H9 (cell line): ENCODE results near the gene CYP19A1. TPM values are rescaled to one million over a fixed set of nuclear protein-coding genes. Genes with fewer than 3 reads are reported as not detected.
A peak's percentile ranks its signal among the peaks of the same experiment; 100 is the strongest.

ENCODE experiments used
- DNase-seq: peaks from one replicate; pipeline ENCODE4 v3.0.0-alpha.2; 2017
- H2AFZ ChIP-seq: one replicate; pipeline ENCODE4 v1.6.1; 2013; ENCODE audit warnings: mild to moderate bottlenecking, low read length, control low read depth, moderate library complexity
- H2AK5ac ChIP-seq: 2 replicates; pipeline ENCODE4 v1.6.1; 2013; ENCODE audit warnings: low read length, control low read depth, mixed read lengths; ENCODE audit not compliant: insufficient read length
- H2BK120ac ChIP-seq: one replicate; pipeline ENCODE4 v1.6.1; 2013; ENCODE audit warnings: low read depth, mild to moderate bottlenecking, low read length, control low read depth, inconsistent platforms; ENCODE audit not compliant: poor library complexity, severe bottlenecking
- H2BK12ac ChIP-seq: 2 replicates; pipeline ENCODE4 v1.6.1; 2013; ENCODE audit warnings: low read length, control low read depth, mixed read lengths, low read depth; ENCODE audit not compliant: insufficient read length
- H2BK15ac ChIP-seq: 2 replicates; pipeline ENCODE4 v1.6.1; 2013; ENCODE audit warnings: low read depth, low read length, control low read depth
- H2BK20ac ChIP-seq: one replicate; pipeline ENCODE4 v1.6.1; 2013; ENCODE audit warnings: low read depth, mild to moderate bottlenecking, low read length, control low read depth, inconsistent platforms; ENCODE audit not compliant: poor library complexity, severe bottlenecking
- H2BK5ac ChIP-seq: 2 replicates; pipeline ENCODE4 v1.6.1; 2013; ENCODE audit warnings: low read length, control low read depth, mixed read lengths; ENCODE audit not compliant: insufficient read length
- H3K14ac ChIP-seq: 2 replicates; pipeline ENCODE4 v1.6.1; 2013; ENCODE audit warnings: low read length, control low read depth; ENCODE audit not compliant: insufficient read depth
- H3K18ac ChIP-seq: 2 replicates; pipeline ENCODE4 v1.6.1; 2013; ENCODE audit warnings: low read depth, mild to moderate bottlenecking, mixed read lengths, low read length, control low read depth; ENCODE audit not compliant: insufficient read length
- H3K23ac ChIP-seq: 2 replicates; pipeline ENCODE4 v1.6.1; 2013; ENCODE audit warnings: low read length, control low read depth, mixed read lengths, low read depth; ENCODE audit not compliant: insufficient read length
- H3K23me2 ChIP-seq: 2 replicates; pipeline ENCODE4 v1.6.1; 2013; ENCODE audit warnings: low read depth, mild to moderate bottlenecking, mixed read lengths, low read length, control low read depth; ENCODE audit not compliant: insufficient read length, poor library complexity, severe bottlenecking
- H3K27ac ChIP-seq: 2 replicates; pipeline ENCODE4 v1.5.1; 2013; ENCODE audit warnings: low read length, control low read depth, mixed read lengths, low read depth; ENCODE audit not compliant: insufficient read length
- H3K27me3 ChIP-seq: 2 replicates; pipeline ENCODE4 v1.6.1; 2013; ENCODE audit warnings: low read length, control low read depth, inconsistent platforms; ENCODE audit not compliant: insufficient read depth
- H3K4ac ChIP-seq: 2 replicates; pipeline ENCODE4 v1.6.1; 2013; ENCODE audit warnings: low read depth, mild to moderate bottlenecking, control low read depth, inconsistent platforms, low read length, moderate library complexity
- H3K4me1 ChIP-seq: 2 replicates; pipeline ENCODE4 v1.6.1; 2013; ENCODE audit warnings: low read length, control low read depth, inconsistent platforms; ENCODE audit not compliant: insufficient read depth
- H3K4me2 ChIP-seq: 2 replicates; pipeline ENCODE4 v1.6.1; 2013; ENCODE audit warnings: low read length, control low read depth, mixed read lengths; ENCODE audit not compliant: insufficient read length, insufficient read depth
- H3K56ac ChIP-seq: 2 replicates; pipeline ENCODE4 v1.6.1; 2013; ENCODE audit warnings: low read depth, mild to moderate bottlenecking, mixed read lengths, low read length, control low read depth; ENCODE audit not compliant: insufficient read length
- H3K79me1 ChIP-seq: 2 replicates; pipeline ENCODE4 v1.6.1; 2013; ENCODE audit warnings: low read depth, mild to moderate bottlenecking, moderate library complexity, low read length, control low read depth, inconsistent platforms; ENCODE audit not compliant: insufficient read depth, poor library complexity, severe bottlenecking
- H3K79me2 ChIP-seq: 2 replicates; pipeline ENCODE4 v1.6.1; 2013; ENCODE audit warnings: low read length, control low read depth, inconsistent platforms; ENCODE audit not compliant: insufficient read depth
- H3K9ac ChIP-seq: 2 replicates; pipeline ENCODE4 v1.6.1; 2013; ENCODE audit warnings: low read length, control low read depth, mixed read lengths; ENCODE audit not compliant: insufficient read length; ENCODE audit errors: extremely low read depth
- H3K9me3 ChIP-seq: one replicate; pipeline ENCODE4 v1.6.1; 2013; ENCODE audit warnings: low read depth, low read length, inconsistent platforms; ENCODE audit not compliant: control insufficient read depth
- H3T11ph ChIP-seq: one replicate; pipeline ENCODE4 v1.6.1; 2013; ENCODE audit warnings: mild to moderate bottlenecking, low read length, control low read depth, inconsistent platforms
- H4K20me1 ChIP-seq: one replicate; pipeline ENCODE4 v1.6.1; 2013; ENCODE audit not compliant: control insufficient read depth, insufficient read length, insufficient read depth
- H4K5ac ChIP-seq: 2 replicates; pipeline ENCODE4 v1.6.1; 2013; ENCODE audit warnings: low read depth, mild to moderate bottlenecking, mixed read lengths, low read length, control low read depth; ENCODE audit not compliant: insufficient read length
- H4K8ac ChIP-seq: replicated peaks from 2 replicates; pipeline ENCODE4 v1.6.1; 2013; ENCODE audit warnings: low read length, control low read depth, mixed read lengths, low read depth; ENCODE audit not compliant: insufficient read length
- H4K91ac ChIP-seq: 2 replicates; pipeline ENCODE4 v1.6.1; 2013; ENCODE audit warnings: low read depth, mild to moderate bottlenecking, moderate library complexity, mixed read lengths, low read length, control low read depth; ENCODE audit not compliant: insufficient read length
- H3K27ac Mint-ChIP-seq, 3 experiments: 2 replicates in 2 of 3; 3 replicates in 1 of 3; pipeline ENCODE4 v1.8.0; 2020 to 2021; ENCODE audit warnings: mixed read lengths in 3 of 3, mild to moderate bottlenecking in 1 of 3, moderate library complexity in 1 of 3
- H3K27me3 Mint-ChIP-seq: 2 replicates; pipeline ENCODE4 v1.8.0; 2021; ENCODE audit warnings: low read depth, mild to moderate bottlenecking, moderate library complexity, mixed read lengths
- H3K36me3 Mint-ChIP-seq, 3 experiments: 2 replicates in 2 of 3; 3 replicates in 1 of 3; pipeline ENCODE4 v1.8.0; 2020 to 2021; ENCODE audit warnings: low read depth in 3 of 3, mixed read lengths in 3 of 3; ENCODE audit not compliant: insufficient read depth in 1 of 3
- H3K4me1 Mint-ChIP-seq, 2 experiments: 2 replicates each; pipeline ENCODE4 v1.8.0; 2020; ENCODE audit warnings: mixed read lengths in 2 of 2
- H3K4me3 Mint-ChIP-seq, 2 experiments: 2 replicates in 1 of 2; 3 replicates in 1 of 2; pipeline ENCODE4 v1.8.0; 2020 to 2021; ENCODE audit warnings: mild to moderate bottlenecking in 2 of 2, mixed read lengths in 2 of 2, moderate library complexity in 1 of 2
- H3K9me3 Mint-ChIP-seq, 2 experiments: 2 replicates in 1 of 2; 3 replicates in 1 of 2; pipeline ENCODE4 v1.8.0; 2020; ENCODE audit warnings: mild to moderate bottlenecking in 2 of 2, mixed read lengths in 2 of 2, moderate library complexity in 1 of 2
- WGBS: extraction: QIAGEN DNeasy Blood & Tissue Kit; methylation state at CpG from one replicate; pipeline ENCODE4 v1.1.7; 2013; ENCODE audit warnings: missing lambda C conversion rate, low lambda C conversion rate, mixed read lengths; ENCODE audit not compliant: insufficient read length; ENCODE audit errors: extremely low coverage; 5-methylcytosine and 5-hydroxymethylcytosine counted together
- total RNA-seq: library from RNA; stranded (reverse); gene quantifications from 2 replicates; pipeline ENCODE4 v1.2.1, GENCODE V29; 2021
- TF ChIP-seq, protein P1 (sequence below): fragments of 200-600 bp; sonication (generic); conservative IDR thresholded peaks from 3 replicates; pipeline ENCODE4 v1.8.0; 2021; ENCODE audit warnings: antibody characterized with exemption, mild to moderate bottlenecking

CYP19A1 gene
- total RNA-seq, 1 experiment from 2014 or later: not detected

DNA sequence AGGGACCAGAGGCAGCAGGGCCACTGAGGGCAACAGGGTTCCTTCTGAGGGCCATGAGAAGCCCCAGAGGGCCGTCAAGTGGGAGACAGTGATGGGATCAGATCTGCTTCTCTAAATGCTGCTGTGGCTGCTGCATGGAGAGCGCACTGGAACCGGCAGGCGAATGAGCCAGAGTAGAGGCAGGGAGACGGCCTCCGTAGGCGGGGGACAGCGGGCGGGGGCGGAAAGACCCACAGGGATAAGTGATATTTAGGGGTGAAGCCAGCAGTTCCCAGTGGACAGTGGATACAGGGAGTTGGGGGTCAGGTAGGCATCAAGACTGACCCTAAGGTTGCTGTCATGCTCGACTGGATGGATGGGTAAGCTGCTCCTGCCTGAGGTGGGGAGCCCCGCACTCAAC lies 48.1 kb upstream of the CYP19A1 start:
- Histone ChIP-seq H3K9ac (no peak overlapping the region), H3K27me3 (no peaks in the 10 kb centered on the region), H2BK20ac (no peak overlapping the region), H4K91ac (no peak overlapping the region), H3K14ac (no peak overlapping the region), H3K9me3 (no peaks in the 10 kb centered on the region), H3K4me1 (peaks cover 6% of the 10 kb centered on the region; the same call in 1 of the 2 replicates), H3K23ac (no peak overlapping the region), H3K56ac (no peak overlapping the region), H3K27ac (no peak overlapping the region), H2AK5ac (no peak overlapping the region), H2BK12ac (no peak overlapping the region), H4K8ac (no peak overlapping the region), H3K79me1 (no peaks in the 10 kb centered on the region), H3T11ph (no peak overlapping the region), H2BK5ac (no peak overlapping the region), H3K4me2 (no peak overlapping the region), H4K5ac (no peak overlapping the region), H3K4ac (no peak overlapping the region), H2BK120ac (no peak overlapping the region), H2AFZ (no peak overlapping the region), H3K18ac (no peak overlapping the region), H3K23me2 (no peaks in the 10 kb centered on the region), H4K20me1 (no peaks in the 10 kb centered on the region), H3K79me2 (no peaks in the 10 kb centered on the region), H2BK15ac (no peak overlapping the region)
- no peak overlapping the region for H3K4me3 Mint-ChIP-seq
- TF ChIP-seq, protein P1, sequence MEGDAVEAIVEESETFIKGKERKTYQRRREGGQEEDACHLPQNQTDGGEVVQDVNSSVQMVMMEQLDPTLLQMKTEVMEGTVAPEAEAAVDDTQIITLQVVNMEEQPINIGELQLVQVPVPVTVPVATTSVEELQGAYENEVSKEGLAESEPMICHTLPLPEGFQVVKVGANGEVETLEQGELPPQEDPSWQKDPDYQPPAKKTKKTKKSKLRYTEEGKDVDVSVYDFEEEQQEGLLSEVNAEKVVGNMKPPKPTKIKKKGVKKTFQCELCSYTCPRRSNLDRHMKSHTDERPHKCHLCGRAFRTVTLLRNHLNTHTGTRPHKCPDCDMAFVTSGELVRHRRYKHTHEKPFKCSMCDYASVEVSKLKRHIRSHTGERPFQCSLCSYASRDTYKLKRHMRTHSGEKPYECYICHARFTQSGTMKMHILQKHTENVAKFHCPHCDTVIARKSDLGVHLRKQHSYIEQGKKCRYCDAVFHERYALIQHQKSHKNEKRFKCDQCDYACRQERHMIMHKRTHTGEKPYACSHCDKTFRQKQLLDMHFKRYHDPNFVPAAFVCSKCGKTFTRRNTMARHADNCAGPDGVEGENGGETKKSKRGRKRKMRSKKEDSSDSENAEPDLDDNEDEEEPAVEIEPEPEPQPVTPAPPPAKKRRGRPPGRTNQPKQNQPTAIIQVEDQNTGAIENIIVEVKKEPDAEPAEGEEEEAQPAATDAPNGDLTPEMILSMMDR: no peak
- H3K36me3 Mint-ChIP-seq: no peaks in the 10 kb centered on the region
- H3K9me3 Mint-ChIP-seq: peaks cover 0 to 4% of the 10 kb centered on the region in 2 experiments; a peak in 3 of 5 replicates
- peak overlapping the region in 1 of 3 experiments; percentile 32; a peak in 1 of 7 replicates for H3K27ac Mint-ChIP-seq
- no CpG with 5 or more reads among the region's 12 CpGs for WGBS
- peaks cover 17 to 19% of the 10 kb centered on the region in 2 experiments for H3K4me1 Mint-ChIP-seq
- H3K27me3 Mint-ChIP-seq: peaks cover 3% of the 10 kb centered on the region; the same call in 1 of the 2 replicates
- no peak for DNase-seq
